ENCODE data around the gene KANSL1.

Gene KANSL1

GRCh38 chr17:46033392-46033791, 159.8 kb downstream of the KANSL1 start:
- TF ChIP-seq ZFX (IDR thresholded peaks at IDR 0.05) (no peak), CTCF (conservative IDR thresholded peaks at IDR 0.05) (no peak)
- H3K27ac ChIP-seq: no peak overlapping the region

GRCh38 chr17:46032909-46033308, 160.3 kb downstream of the KANSL1 start:
- H3K27ac ChIP-seq: no peak overlapping the region
- TF ChIP-seq ZFX (IDR thresholded peaks at IDR 0.05): no peak
- TF ChIP-seq CTCF (conservative IDR thresholded peaks at IDR 0.05): no peak

GRCh38 chr17:46031920-46032319, 161.3 kb downstream of the KANSL1 start:
- TF ChIP-seq CTCF (conservative IDR thresholded peaks at IDR 0.05): no peak
- no peak for TF ChIP-seq ZFX (IDR thresholded peaks at IDR 0.05)
- no peak overlapping the region for H3K27ac ChIP-seq

- no peak overlapping the region for H3K27ac ChIP-seq
- TF ChIP-seq ZFX (IDR thresholded peaks at IDR 0.05) (no peak), CTCF (conservative IDR thresholded peaks at IDR 0.05) (no peak)
Measured at GRCh38 chr17:46031440-46031839, 161.8 kb downstream of the KANSL1 start.

GRCh38 chr17:46030752-46031151, 162.5 kb downstream of the KANSL1 start:
- H3K27ac ChIP-seq: no peak overlapping the region
- TF ChIP-seq ZFX (IDR thresholded peaks at IDR 0.05) (no peak), CTCF (conservative IDR thresholded peaks at IDR 0.05) (no peak)

GRCh38 chr17:46029627-46030026, 163.6 kb downstream of the KANSL1 start:
- H3K27ac ChIP-seq: no peak overlapping the region
- TF ChIP-seq CTCF (conservative IDR thresholded peaks at IDR 0.05) (no peak), ZFX (IDR thresholded peaks at IDR 0.05) (no peak)

GRCh38 chr17:46028981-46029565, 164.2 kb downstream of the KANSL1 start:
- no peak for TF ChIP-seq ZFX (IDR thresholded peaks at IDR 0.05)
- TF ChIP-seq CTCF (conservative IDR thresholded peaks at IDR 0.05): no peak
- no peak overlapping the region for H3K27ac ChIP-seq
